Upper lobe of right lung (tissue), 1 donor: ENCODE measurements around the gene MSANTD4. TPM values are rescaled to one million over a fixed set of nuclear protein-coding genes. Genes with fewer than 3 reads are reported as not detected.

ENCODE experiments used
- ATAC-seq: fragments of 200-7000 bp; cut with Tn5 transposase; one replicate; pipeline ENCODE4 v1.9.1; 2020; ENCODE audit warnings: mild to moderate bottlenecking, moderate library complexity
- DNase-seq: peaks from one replicate; pipeline ENCODE4 v3.0.0-alpha.2; 2020
- H3K27ac ChIP-seq: fragments of 200-600 bp; one replicate; pipeline ENCODE4 v1.8.0; 2022
- H3K27me3 ChIP-seq: fragments of 200-600 bp; one replicate; pipeline ENCODE4 v1.8.0; 2022; ENCODE audit warnings: mild to moderate bottlenecking
- H3K36me3 ChIP-seq: fragments of 200-600 bp; one replicate; pipeline ENCODE4 v1.8.0; 2022
- H3K4me1 ChIP-seq: fragments of 200-600 bp; one replicate; pipeline ENCODE4 v1.8.0; 2022
- H3K4me3 ChIP-seq: fragments of 200-600 bp; one replicate; pipeline ENCODE4 v1.8.0; 2022; ENCODE audit warnings: mild to moderate bottlenecking
- H3K9me3 ChIP-seq: fragments of 200-600 bp; one replicate; pipeline ENCODE4 v1.8.0; 2022
- CTCF ChIP-seq: fragments of 200-600 bp; IDR thresholded peaks from one replicate; pipeline ENCODE4 v1.8.0; 2022; ENCODE audit warnings: antibody characterized with exemption
- intact Hi-C: fragments of 100-400 bp; cut with DNase I; formaldehyde crosslinking; loops from one replicate; pipeline ENCODE4 v1.11.0; 2022
- total RNA-seq: library from RNA; stranded (reverse); fragmentation: NEBNext Ultra II Directional; extraction: Animal tissue kit (Norgen Biotek cat#: 25700); gene quantifications from one replicate; pipeline ENCODE4 v1.2.1, GENCODE V29; 2021
- donor health status: DM: no; HTN: yes; CAD: no; lungs with severe emphysema.

The MSANTD4 gene
- total RNA-seq, 1 donor from 2014 or later: 15.4 TPM

GRCh38 chr11:106032861-106033260 is 10.8 kb upstream of the MSANTD4 start:
- Histone ChIP-seq H3K4me3 (no peak overlapping the region), H3K4me1 (no peaks in the 10 kb centered on the region), H3K9me3 (no peaks in the 10 kb centered on the region), H3K27ac (no peak overlapping the region), H3K36me3 (no peaks in the 10 kb centered on the region), H3K27me3 (no peaks in the 10 kb centered on the region)
- intact Hi-C loops: no loop called here
- DNase-seq: no peak
- no peak for TF ChIP-seq CTCF
- ATAC-seq: no peak

GRCh38 chr11:106031936-106032335 is 9.9 kb upstream of the MSANTD4 start:
- TF ChIP-seq CTCF: no peak
- intact Hi-C loops: no loop called here
- Histone ChIP-seq H3K9me3 (no peaks in the 10 kb centered on the region), H3K27ac (no peak overlapping the region), H3K4me3 (no peak overlapping the region), H3K27me3 (no peaks in the 10 kb centered on the region), H3K4me1 (no peaks in the 10 kb centered on the region), H3K36me3 (no peaks in the 10 kb centered on the region)
- ATAC-seq (no peak), DNase-seq (no peak)

- Histone ChIP-seq H3K36me3 (no peaks in the 10 kb centered on the region), H3K27ac (no peak overlapping the region), H3K9me3 (no peaks in the 10 kb centered on the region), H3K4me3 (no peak overlapping the region), H3K4me1 (no peaks in the 10 kb centered on the region), H3K27me3 (no peaks in the 10 kb centered on the region)
- ATAC-seq (no peak), DNase-seq (no peak)
- TF ChIP-seq CTCF: no peak
- intact Hi-C loops: no loop called here
Observed at GRCh38 chr11:106031202-106031810, 9.3 kb upstream of the MSANTD4 start.

- H3K27ac ChIP-seq: no peak overlapping the region
- no peaks in the 10 kb centered on the region for H3K9me3 ChIP-seq
- H3K4me3 ChIP-seq: no peak overlapping the region
- intact Hi-C loops: no loop called here
- H3K27me3 ChIP-seq: no peaks in the 10 kb centered on the region
- ATAC-seq (no peak), DNase-seq (no peak)
- TF ChIP-seq CTCF: no peak
- H3K36me3 ChIP-seq: no peaks in the 10 kb centered on the region
- no peaks in the 10 kb centered on the region for H3K4me1 ChIP-seq
Observed at GRCh38 chr11:106030609-106031008, 8.6 kb upstream of the MSANTD4 start.

- peaks cover 5% of the 10 kb centered on the region for H3K4me1 ChIP-seq
- no peak for ATAC-seq
- H3K36me3 ChIP-seq: no peaks in the 10 kb centered on the region
- H3K4me3 ChIP-seq: peak overlapping the region; percentile 86
- no peaks in the 10 kb centered on the region for H3K9me3 ChIP-seq
- H3K27ac ChIP-seq: peak overlapping the region; percentile 60
- no peak for TF ChIP-seq CTCF
- intact Hi-C loops: no loop called here
- no peak for DNase-seq
- no peaks in the 10 kb centered on the region for H3K27me3 ChIP-seq
Observed at GRCh38 chr11:106022795-106023275, 795 bp upstream of the MSANTD4 start.
